ENCODE data around the gene PDE4B. TPM values are rescaled to one million over a fixed set of nuclear protein-coding genes. Genes with fewer than 3 reads are reported as not detected.

PDE4B gene
- polyA plus RNA-seq, 1 experiment: 17.6 TPM

DNA sequence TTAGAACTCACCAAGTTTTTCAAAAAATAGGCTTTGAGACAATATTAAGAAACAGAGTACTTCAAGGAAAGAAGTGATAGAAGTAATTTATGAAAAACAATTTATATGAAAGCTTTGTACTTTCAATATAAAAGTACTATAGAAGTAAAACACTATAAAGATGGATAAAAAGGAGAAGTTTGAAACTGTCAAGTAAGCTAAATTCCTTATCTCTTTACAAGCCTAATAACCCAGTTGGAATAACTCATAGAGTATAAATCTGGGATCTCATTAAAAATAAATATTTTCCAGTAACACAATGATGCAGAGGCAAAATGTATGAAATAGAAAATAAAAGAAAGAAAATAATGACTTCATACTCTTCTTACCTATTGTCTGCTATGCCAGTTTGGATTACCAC, 232.5 kb downstream of the PDE4B start:
- TF ChIP-seq, protein P1, sequence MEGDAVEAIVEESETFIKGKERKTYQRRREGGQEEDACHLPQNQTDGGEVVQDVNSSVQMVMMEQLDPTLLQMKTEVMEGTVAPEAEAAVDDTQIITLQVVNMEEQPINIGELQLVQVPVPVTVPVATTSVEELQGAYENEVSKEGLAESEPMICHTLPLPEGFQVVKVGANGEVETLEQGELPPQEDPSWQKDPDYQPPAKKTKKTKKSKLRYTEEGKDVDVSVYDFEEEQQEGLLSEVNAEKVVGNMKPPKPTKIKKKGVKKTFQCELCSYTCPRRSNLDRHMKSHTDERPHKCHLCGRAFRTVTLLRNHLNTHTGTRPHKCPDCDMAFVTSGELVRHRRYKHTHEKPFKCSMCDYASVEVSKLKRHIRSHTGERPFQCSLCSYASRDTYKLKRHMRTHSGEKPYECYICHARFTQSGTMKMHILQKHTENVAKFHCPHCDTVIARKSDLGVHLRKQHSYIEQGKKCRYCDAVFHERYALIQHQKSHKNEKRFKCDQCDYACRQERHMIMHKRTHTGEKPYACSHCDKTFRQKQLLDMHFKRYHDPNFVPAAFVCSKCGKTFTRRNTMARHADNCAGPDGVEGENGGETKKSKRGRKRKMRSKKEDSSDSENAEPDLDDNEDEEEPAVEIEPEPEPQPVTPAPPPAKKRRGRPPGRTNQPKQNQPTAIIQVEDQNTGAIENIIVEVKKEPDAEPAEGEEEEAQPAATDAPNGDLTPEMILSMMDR (IDR thresholded peaks at IDR 0.05; ENCODE audit: low read depth, low read length): no peak
- ChIA-PET CTCF (no interaction called here), POLR2A (no interaction called here)
- Histone ChIP-seq H3K9me3 (ENCODE audit: control insufficient read depth, insufficient read depth, low read length) (no peaks in the 10 kb centered on the region), H3K27ac (ENCODE audit: low read depth, low read length) (no peak overlapping the region), H3K27me3 (ENCODE audit: control insufficient read depth, insufficient read depth, low read length) (no peaks in the 10 kb centered on the region), H3K4me3 (ENCODE audit: low read depth, low read length) (no peak overlapping the region)
- DNase-seq (ENCODE audit: low read depth, low spot score): no peak

DNA sequence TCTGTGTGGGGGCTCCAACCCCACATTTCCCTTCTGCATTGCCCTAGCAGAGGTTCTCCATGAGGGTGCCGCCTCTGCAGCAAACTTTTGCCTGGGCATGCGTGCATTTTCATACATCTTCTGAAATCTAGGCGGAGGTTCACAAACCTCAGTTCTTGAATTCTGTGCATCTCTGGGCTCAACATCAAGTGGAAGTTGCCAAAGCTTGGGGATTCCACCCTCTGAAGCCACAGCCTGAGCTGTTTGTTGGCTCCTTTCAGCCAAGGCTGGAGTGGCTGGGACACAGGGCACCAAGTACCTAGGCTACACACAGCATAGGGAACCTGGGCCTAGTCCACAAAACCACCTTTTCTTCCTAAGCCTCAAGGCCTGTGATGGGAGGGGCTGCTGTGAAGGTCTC, 235.3 kb downstream of the PDE4B start:
- Histone ChIP-seq H3K27me3 (ENCODE audit: control insufficient read depth, insufficient read depth, low read length) (no peaks in the 10 kb centered on the region), H3K27ac (ENCODE audit: low read depth, low read length) (no peak overlapping the region), H3K9me3 (ENCODE audit: control insufficient read depth, insufficient read depth, low read length) (no peaks in the 10 kb centered on the region), H3K4me3 (ENCODE audit: low read depth, low read length) (no peak overlapping the region)
- TF ChIP-seq, protein P1 (IDR thresholded peaks at IDR 0.05; ENCODE audit: low read depth, low read length): no peak
- POLR2A ChIA-PET: no interaction called here
- CTCF ChIA-PET: no interaction called here
- no peak for DNase-seq (ENCODE audit: low read depth, low spot score)

DNA sequence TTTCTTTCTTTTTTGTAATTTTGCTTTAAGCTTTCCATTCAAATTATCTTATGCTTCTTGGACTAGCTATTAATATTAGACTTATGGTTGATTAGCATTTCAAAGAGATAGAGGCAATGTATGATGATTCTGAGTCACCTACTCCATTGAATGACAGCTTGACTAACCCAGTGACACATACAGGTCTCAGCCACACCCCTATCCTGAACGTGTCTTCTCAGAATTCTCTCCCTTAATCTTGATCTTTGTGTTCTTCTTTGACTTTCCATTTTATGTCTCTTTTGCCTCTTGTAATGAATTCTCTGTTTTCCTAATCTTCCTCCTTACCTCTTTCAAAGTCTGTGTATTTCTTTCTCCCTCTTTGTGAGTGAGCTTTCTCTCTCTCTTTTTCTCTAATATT, 241.1 kb downstream of the PDE4B start:
- Histone ChIP-seq H3K9me3 (ENCODE audit: control insufficient read depth, insufficient read depth, low read length) (no peaks in the 10 kb centered on the region), H3K4me3 (ENCODE audit: low read depth, low read length) (no peak overlapping the region), H3K27me3 (ENCODE audit: control insufficient read depth, insufficient read depth, low read length) (no peaks in the 10 kb centered on the region), H3K27ac (ENCODE audit: low read depth, low read length) (no peak overlapping the region)
- ChIA-PET POLR2A (no interaction called here), CTCF (interaction anchor here (0.6 kb wide), 1 partner anchor 209 kb away, joined by 4 read pairs; no protein-coding TSS in a partner anchor)
- TF ChIP-seq, protein P1 (IDR thresholded peaks at IDR 0.05; ENCODE audit: low read depth, low read length): no peak
- DNase-seq (ENCODE audit: low read depth, low spot score): no peak

GRCh38 chr1:66035616-66036245, 243.0 kb downstream of the PDE4B start:
- POLR2A ChIA-PET: no interaction called here
- Histone ChIP-seq H3K27ac (ENCODE audit: low read depth, low read length) (no peak overlapping the region), H3K4me3 (ENCODE audit: low read depth, low read length) (no peak overlapping the region), H3K27me3 (ENCODE audit: control insufficient read depth, insufficient read depth, low read length) (no peaks in the 10 kb centered on the region), H3K9me3 (ENCODE audit: control insufficient read depth, insufficient read depth, low read length) (no peaks in the 10 kb centered on the region)
- CTCF ChIA-PET: no interaction called here
- TF ChIP-seq, protein P1 (IDR thresholded peaks at IDR 0.05; ENCODE audit: low read depth, low read length): no peak
- no peak for DNase-seq (ENCODE audit: low read depth, low spot score)

GRCh38 chr1:66041654-66042053, 249.0 kb downstream of the PDE4B start:
- Histone ChIP-seq H3K27ac (ENCODE audit: low read depth, low read length) (no peak overlapping the region), H3K9me3 (ENCODE audit: control insufficient read depth, insufficient read depth, low read length) (no peaks in the 10 kb centered on the region), H3K4me3 (ENCODE audit: low read depth, low read length) (no peak overlapping the region), H3K27me3 (ENCODE audit: control insufficient read depth, insufficient read depth, low read length) (no peaks in the 10 kb centered on the region)
- ChIA-PET CTCF (interaction anchor here (0.7 kb wide), 1 partner anchor 10 kb away, joined by 3 read pairs; no protein-coding TSS in a partner anchor), POLR2A (no interaction called here)
- TF ChIP-seq, protein P1 (IDR thresholded peaks at IDR 0.05; ENCODE audit: low read depth, low read length): no peak
- no peak for DNase-seq (ENCODE audit: low read depth, low spot score)
